DMS53 (cell line): ENCODE measurements around the gene KAT8.

ENCODE experiments used
- DNase-seq: peaks from one replicate; lab custom pipeline; 2025; lab: John Stamatoyannopoulos, UW

Gene KAT8

DNA sequence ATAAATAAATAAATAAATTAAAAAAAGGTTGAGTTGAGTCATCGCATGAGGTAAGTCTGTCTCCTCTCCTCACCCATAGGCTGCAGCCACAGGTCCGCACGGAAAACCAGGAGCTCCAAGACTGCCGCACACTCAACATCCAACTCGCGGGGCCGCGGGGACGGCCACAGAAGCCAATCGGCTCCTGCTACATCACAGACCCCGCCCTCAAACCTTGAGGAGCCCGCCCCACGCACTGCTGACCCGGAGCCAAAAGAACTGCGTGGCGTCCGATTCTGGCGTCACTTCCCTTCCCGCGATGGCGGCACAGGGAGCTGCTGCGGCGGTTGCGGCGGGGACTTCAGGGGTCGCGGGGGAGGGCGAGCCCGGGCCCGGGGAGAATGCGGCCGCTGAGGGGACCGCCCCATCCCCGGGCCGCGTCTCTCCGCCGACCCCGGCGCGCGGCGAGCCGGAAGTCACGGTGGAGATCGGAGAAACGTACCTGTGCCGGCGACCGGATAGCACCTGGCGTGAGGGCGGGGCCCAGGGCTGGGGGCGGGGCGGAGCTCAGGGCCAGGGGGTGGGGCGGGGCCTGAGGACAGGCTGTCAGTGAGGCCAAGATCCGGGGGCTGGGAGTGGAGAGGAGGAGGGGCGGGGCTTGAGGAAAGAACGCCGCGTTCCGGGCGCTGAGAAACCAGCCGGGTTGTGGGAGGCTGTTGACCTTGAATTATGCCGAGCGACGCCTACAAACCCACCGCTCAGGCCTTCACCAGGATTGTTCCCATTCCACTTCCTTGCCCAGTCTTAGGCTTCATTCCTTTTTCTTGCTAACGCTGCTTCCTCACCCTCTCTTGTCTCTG lies at the start of gene KAT8:
KAT8 (plus strand) TSS at position 281 of the 839 bp plus-strand sequence; CDS start at position 299, 18 bp downstream.
- DNase-seq = peak; percentile 98

DNA sequence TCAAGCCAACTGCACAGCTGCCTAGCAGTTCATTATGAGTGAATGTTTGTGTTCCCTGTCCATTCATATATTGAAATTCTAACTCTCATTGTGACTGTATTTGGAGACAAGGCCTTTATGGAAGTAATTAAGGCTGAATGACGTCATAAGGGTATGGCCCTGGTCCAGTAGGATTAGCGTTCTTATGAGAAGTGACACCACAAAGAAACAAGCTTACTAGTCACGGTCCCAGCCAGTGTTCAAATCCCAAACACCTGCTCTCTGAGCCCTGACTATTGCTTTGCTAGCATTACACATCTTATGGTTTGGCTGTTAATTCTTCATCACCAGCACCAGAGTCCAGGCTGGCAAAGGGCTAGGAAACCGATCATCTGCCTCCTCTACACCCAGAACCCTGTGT lies 45.6 kb upstream of the KAT8 start:
- no peak for DNase-seq

DNA sequence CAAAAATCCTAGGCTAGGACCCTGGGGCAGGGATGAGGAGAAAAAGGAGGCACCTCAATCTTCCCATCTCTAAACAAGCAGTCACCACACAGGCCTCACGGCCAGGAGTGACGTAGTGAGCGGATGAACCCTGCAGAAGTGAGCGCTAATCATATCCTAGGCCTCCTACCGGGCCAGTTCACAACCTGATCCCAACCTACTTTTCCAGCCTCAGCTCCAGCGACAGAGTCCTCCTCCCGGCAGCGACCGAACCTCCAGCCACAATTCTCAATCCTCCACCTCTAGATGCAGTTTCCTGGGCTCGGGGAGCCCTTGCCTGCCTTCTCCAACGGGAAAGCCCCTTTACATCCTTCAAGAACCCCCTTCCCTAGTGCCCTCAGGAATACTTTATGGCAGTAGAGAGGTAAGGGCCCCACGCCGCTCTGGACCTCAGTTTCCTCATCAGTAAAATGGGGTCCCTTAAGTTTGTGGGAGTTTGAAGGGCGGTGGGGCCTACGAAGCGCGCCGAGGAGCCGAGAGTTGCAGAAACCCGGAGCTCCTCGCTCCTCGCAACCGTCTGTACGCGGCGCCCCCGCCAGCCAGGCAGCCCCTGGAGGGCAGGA lies 44.8 kb upstream of the KAT8 start:
- peak; percentile 47 for DNase-seq

DNA sequence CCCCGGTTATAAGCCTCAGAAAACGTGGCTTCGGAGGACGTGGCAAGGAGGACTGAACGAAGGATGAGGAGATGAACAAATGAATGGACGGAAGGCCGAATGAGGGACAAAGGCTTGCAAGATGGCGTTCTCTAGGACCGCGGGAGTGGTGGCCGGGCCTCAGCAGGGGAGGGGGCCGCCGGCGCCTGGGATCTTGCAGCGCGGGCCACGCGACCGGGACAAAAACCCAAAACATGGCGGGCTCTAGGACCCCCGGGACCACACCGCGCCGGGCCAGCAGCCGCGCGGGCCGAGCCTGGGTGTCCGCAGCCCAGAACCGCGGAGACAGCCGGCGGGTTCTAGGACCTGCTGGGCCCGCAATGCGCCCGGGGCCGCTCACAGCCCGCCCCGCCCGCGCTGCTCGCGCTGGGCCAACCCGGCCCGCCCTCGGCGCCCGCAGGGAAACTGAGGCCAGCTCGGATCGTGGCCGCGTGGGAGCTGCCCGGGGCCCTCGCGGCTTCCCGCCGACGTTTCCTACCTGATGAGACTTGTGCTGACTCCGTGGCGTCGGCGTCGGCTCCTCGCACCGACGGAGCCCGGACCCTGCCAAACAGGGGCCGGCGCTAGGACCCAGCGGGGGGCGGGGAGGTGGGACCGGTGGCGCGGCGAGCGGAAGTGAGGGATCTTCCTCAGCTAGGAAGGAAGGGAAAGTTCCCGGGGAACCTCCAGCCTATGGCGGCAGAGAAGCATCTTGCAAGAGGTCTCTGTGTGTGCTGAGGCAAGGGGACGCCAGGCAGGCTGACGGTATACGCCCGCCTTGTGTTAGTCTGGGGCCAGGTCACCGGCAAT lies 44.1 kb upstream of the KAT8 start:
- DNase-seq = peak; percentile 93

DNA sequence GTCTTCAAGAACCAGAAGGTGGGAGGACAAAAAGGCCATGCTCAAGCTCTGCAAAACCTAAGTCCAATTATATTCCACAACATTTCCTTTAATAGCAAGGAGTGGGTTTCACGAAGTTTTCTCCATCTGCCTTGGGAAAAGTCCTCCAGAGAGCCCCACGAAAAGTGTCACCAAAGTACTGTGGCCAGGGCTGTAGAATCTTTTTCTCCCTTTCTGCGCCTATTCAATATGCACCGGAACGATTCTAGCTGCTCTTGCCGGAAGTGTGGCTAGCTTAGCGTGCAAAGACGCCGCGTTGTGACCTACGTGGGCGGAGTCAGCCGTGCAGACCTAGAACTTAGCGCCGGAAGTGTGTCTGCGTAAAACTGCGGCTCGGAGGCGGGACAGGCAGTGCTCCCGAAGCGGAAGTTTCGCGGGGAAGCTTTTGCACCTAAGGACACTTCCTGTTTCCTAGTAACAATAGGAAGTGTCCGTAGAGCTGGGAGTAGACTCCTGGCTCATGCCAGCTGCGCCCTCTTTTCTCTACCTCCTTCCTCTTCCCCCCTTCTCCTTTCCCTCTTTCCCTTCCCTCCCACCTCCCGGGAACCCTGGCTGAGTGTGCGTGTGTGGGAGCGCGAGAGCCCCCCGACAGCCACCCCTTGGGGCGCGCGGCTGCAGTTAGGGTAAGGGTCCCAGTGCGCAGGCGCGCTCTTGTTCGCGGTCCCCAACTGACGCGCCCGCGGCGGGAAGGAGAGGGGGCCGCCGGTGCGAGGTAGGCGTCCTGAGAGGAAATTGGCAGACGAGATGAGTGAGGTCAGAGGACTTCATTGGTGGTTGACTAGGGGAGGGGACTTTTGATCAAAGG lies 43.3 kb upstream of the KAT8 start, which contains the start of the genes ZNF646 and ZNF668:
ZNF646 (plus strand) TSS at position 453 of the 844 bp plus-strand sequence. CDS start 1,903 bp downstream, outside the sequence.
ZNF668 (minus strand) TSS at position 271 of the 844 bp plus-strand sequence. CDS start 9,781 bp downstream, outside the sequence.
- peak; percentile 99 for DNase-seq

DNA sequence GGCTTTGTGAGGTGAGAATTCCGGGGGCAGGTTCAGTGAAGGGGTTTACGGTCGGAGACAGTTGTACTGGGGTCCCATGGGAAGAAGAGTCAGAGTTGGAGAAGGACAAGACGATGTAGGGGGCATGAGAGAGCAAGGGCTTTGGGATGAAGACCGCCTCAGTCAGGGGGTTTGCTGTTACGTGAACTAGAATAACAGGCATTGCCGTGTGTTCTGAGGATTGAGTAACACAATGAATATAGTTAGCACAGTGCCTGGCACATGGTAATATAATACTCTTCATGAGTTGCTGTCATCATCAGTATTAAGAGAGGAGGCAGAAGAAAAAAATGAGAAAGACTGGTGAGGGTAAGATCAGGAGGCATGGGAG lies 42.7 kb upstream of the KAT8 start:
- DNase-seq = peak; percentile 24

DNA sequence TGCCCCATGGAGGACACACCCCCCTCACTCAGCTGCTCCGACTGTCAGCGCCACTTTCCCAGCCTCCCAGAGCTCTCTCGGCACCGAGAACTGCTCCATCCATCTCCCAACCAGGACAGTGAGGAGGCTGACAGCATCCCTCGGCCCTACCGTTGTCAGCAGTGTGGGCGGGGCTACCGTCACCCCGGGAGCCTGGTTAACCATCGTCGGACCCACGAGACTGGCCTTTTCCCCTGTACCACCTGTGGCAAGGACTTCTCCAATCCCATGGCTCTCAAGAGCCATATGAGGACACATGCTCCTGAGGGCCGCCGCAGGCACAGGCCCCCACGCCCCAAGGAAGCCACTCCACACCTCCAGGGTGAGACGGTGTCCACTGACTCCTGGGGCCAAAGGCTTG lies 41.1 kb upstream of the KAT8 start:
- DNase-seq = no peak

DNA sequence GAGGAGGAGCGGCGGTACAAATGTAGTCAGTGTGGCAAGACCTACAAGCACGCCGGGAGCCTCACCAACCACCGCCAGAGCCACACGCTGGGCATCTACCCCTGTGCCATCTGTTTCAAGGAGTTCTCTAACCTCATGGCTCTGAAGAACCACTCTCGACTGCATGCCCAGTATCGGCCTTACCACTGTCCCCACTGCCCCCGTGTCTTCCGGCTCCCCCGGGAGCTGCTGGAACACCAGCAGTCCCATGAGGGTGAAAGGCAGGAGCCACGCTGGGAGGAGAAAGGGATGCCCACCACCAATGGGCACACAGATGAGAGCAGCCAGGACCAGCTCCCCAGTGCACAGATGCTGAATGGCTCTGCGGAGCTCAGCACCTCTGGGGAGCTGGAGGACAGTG lies 40.4 kb upstream of the KAT8 start:
- no peak for DNase-seq

DNA sequence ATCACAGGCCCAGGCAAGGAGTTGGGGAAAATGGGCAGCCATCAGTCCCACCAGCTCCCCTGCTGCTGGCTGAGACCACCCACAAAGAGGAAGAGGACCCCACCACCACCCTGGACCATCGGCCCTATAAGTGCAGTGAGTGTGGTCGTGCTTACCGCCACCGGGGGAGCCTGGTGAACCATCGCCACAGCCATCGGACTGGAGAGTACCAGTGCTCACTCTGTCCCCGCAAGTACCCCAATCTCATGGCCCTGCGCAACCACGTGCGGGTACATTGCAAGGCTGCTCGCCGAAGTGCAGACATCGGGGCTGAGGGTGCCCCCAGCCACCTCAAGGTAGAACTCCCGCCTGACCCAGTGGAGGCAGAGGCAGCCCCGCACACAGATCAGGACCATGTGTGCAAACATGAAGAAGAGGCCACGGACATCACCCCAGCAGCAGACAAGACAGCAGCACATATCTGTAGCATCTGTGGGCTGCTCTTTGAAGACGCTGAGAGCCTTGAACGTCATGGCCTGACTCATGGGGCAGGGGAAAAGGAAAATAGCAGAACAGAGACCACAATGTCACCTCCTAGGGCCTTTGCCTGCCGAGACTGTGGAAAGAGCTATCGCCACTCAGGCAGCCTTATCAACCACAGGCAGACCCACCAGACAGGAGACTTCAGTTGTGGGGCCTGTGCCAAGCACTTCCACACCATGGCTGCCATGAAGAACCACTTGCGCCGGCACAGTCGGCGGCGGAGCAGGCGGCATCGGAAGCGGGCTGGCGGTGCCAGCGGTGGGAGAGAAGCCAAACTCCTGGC lies 39.7 kb upstream of the KAT8 start:
- DNase-seq = no peak

DNA sequence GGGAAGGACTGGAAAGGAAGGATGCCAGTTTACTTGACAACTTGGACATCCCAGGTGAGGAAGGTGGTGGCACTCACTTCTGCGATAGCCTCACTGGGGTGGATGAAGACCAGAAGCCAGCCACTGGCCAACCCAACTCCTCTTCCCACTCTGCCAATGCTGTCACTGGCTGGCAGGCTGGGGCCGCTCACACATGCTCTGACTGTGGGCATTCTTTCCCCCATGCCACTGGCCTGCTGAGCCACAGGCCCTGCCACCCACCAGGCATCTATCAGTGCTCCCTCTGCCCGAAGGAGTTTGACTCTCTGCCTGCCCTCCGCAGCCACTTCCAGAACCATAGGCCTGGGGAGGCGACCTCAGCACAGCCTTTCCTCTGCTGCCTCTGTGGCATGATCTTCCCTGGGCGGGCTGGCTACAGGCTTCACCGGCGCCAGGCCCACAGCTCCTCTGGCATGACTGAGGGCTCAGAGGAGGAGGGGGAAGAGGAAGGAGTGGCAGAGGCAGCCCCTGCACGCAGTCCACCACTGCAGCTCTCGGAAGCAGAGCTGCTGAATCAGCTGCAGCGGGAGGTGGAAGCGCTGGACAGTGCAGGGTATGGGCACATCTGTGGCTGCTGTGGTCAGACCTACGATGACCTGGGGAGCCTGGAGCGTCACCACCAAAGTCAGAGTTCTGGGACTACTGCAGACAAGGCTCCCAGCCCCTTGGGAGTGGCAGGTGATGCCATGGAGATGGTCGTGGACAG lies 38.7 kb upstream of the KAT8 start:
- no peak for DNase-seq

DNA sequence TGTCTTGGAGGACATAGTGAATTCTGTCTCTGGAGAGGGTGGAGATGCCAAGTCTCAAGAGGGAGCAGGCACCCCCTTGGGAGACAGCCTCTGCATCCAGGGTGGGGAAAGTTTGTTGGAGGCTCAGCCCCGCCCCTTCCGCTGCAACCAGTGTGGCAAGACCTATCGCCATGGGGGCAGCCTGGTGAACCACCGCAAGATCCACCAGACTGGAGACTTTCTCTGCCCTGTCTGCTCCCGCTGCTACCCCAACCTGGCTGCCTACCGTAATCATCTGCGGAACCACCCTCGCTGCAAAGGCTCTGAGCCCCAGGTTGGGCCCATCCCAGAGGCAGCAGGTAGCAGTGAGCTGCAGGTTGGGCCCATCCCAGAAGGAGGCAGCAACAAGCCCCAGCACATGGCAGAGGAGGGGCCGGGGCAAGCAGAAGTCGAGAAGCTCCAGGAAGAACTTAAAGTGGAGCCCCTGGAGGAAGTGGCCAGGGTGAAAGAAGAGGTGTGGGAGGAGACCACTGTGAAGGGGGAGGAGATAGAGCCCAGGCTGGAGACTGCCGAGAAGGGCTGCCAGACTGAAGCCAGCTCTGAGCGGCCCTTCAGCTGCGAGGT lies 38.0 kb upstream of the KAT8 start:
- no peak for DNase-seq

DNA sequence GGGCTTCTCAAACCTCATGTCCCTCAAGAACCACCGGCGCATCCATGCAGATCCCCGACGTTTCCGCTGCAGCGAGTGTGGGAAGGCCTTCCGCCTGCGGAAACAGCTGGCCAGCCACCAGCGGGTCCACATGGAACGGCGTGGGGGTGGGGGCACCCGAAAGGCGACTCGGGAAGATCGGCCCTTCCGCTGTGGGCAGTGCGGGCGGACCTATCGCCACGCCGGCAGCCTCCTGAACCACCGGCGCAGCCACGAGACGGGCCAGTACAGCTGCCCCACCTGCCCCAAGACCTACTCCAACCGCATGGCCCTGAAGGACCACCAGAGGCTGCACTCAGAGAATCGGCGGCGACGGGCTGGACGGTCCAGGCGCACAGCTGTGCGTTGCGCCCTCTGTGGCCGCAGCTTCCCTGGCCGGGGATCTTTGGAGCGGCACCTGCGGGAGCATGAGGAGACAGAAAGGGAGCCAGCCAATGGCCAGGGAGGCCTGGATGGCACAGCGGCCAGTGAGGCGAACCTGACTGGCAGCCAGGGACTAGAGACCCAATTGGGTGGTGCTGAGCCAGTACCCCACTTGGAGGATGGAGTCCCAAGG lies 37.3 kb upstream of the KAT8 start:
- DNase-seq = no peak

DNA sequence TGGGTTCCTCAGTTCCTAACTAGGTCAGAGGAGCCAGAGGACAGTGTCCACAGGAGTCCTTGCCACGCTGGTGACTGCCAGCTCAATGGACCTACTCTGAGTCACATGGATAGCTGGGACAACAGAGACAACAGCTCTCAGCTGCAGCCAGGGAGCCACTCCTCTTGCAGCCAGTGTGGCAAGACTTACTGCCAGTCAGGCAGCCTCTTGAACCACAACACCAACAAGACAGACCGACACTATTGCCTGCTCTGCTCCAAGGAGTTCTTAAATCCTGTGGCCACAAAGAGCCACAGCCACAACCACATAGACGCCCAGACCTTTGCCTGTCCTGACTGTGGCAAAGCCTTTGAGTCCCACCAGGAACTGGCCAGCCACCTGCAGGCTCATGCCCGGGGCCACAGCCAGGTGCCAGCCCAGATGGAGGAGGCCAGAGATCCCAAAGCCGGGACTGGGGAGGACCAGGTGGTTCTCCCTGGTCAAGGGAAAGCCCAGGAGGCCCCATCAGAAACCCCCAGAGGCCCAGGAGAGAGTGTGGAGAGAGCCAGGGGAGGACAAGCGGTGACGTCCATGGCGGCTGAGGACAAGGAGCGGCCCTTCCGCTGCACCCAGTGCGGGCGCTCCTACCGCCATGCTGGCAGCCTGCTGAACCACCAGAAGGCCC lies 36.6 kb upstream of the KAT8 start:
- no peak for DNase-seq

DNA sequence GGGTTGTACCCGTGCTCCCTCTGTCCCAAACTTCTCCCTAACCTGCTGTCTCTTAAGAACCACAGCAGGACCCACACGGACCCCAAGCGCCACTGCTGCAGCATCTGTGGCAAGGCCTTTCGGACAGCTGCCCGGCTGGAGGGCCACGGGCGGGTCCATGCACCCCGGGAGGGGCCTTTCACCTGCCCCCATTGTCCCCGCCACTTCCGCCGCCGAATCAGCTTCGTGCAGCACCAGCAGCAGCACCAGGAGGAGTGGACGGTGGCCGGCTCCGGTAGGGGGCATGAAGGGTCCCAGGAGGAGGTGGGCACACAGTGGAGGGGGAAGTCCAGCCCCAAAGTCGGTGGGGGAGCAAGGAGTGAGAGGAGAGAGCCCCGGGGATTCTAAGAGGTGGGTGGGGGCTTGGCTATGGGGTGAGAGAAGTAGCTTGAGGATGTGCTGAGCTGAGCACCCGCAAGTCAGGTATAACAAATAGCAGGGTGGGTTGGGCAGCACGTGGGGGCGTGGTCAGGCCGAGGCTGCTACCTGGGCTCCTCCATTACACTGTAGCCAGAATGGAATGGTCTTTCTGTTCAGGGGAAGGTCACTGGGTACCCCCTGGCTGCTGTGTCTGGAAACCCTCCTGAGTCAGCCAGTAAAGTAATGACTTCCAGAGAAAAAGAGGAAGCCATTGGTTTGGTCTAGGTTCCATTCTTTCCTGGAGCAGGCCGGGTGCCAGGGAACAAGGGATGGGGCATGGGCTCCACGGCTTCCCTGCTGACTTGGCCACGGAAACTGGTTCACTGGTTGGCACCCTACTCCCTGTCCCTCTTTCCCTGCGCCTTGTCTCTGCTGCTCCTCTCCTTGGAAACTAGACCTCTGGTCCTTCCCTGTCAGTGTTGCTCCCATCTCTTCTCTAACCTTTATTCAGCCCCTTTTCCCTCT lies 35.8 kb upstream of the KAT8 start:
- DNase-seq = no peak

DNA sequence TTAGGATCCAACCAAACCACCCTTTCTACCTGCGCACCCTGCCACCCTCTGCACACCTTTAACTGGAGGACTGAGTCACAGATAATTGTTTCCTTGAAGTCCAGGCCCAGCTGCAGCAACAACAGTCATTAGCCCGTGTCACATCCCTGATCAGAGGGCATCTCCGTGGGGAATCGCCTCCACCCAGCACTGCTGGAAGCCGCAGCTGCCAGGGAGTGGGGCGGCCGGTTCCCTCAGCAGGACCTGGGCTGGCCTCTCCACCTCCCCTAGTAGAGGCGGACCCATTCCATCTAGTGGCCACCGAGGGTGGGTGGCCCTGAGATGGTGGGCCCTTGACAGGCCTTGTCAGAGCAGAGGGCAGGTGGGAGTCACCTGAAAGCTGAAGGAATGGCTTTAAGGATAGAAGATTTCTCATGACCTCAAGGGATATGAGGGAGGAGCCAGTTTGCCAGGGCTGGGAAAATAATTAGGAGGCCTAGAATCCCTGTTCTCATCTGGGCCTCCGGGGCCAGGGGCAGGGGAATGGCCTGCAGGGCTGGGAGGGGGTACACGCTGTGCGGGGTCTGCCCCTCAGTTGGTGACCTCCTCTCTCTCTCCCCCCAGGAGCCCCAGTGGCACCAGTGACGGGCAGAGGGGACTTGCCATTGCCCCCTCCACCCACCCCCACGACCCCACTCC lies 35.0 kb upstream of the KAT8 start:
- DNase-seq = no peak

DNA sequence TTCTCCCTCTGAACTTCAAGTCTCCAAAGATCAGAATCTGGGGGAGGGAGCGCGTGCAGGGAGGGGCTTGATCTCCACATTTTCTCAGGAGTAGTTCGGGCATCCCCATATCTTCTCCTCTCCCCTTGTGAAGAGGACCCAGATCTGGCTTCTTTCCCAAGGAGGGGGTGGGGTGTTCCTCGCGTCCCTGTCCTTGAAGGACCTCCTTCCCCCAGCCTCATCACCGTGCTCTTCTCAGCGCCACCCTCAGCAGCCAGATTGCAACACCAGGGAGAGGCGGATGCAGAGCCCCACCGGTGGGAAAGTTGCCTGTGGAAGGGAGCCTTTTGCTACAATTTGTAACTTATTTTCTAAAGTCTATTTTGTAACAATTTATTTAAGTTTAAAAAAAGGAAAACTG lies 34.4 kb upstream of the KAT8 start:
- no peak for DNase-seq

DNA sequence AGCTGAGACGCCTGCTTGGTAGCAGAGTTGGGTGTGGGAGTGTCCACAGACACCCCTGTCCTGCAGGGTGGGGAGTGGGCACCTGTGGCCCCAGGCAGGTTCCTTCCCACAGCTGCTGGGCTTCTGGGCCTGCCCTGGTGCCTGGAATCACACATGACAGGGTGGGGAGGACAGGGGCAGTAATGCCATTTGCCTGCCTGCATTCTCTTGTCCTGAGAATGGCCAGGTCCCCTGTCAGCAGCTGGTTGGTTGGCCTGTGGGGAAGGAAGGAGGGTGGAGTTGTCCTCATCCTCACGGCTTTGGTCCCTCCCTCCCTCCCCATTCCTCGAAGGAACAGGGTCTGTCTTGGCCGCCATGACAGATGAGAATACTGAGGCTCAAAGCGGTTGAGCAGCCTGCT lies 33.9 kb upstream of the KAT8 start:
- DNase-seq = no peak
